HFF-Myc (cell line): Measurements from ENCODE around the gene NIPBL.
A peak's percentile ranks its signal among the peaks of the same experiment; 100 is the strongest.

Experiments
- DNase-seq: peaks from one replicate; pipeline ENCODE4 v3.0.0-alpha.2; 2011; ENCODE audit warnings: low read depth; ENCODE audit errors: extremely low read depth
- H3K4me3 ChIP-seq: replicated peaks from 2 replicates; pipeline ENCODE4 v1.5.1; 2011; ENCODE audit warnings: low read depth, mild to moderate bottlenecking, control low read depth, low read length
- CTCF ChIP-seq: IDR thresholded peaks from 2 replicates; pipeline ENCODE4 v1.5.1; 2012; ENCODE audit warnings: mild to moderate bottlenecking, low read depth, low read length, control low read depth; ENCODE audit errors: missing control alignments

Gene NIPBL

DNA sequence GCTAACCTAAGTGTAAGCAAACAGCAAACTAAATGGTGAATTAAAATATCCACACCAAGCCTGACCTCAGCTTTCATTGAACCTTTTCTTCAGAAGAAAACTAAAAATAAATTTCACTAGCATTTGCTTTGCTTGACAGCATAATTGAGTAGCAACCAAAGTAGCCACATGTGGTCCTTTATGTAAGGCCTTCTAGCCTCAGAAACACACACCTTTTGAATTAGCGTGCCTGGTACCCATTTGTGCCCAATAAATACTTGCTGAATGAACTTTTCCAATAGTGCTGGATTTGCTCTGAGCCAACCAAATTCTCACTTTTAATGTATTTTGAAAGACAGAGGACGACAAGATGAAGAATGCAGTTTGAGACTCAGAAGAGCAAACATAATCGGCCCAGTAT, 2.1 kb upstream of the NIPBL start:
- peak overlapping the region; percentile 92 for H3K4me3 ChIP-seq
- no peak for TF ChIP-seq CTCF
- no peak for DNase-seq

DNA sequence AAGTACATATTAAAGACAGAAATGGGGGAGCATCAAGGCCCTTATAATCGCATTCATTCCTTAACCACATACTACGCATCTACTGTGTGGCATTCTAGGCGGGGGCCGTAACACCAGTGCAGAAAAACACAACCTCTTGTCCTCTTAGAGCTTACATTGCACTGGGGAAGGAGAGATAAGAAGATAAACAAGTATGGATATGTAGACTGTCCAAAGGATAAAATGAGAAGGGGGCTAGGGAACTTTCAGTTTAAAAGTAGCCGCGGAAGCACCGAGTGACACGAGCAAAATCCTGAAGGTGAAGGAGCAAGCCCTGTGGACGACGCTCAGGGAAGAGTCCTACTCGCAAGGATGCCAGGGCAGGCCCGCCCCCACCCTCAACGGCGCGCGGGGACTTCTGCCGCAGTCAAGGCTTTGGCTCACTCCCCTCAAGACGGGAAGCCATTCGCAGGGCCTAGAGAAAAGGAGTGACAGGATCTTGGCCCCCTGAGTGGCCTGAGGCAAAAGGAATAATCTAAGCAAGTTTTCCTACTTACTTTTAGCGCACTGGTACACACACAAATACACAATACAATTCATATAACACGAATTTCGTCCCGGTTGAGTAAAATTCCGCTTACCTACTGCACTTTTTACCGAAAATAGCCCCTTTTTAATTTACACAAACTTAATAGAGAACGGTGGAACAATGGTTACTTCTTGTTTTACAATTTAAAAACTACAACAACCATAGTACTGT, 1.3 kb upstream of the NIPBL start:
- H3K4me3 ChIP-seq = peak overlapping the region; percentile 92
- no peak for DNase-seq
- TF ChIP-seq CTCF = no peak

GRCh38 chr5:36875790-36876298, 725 bp upstream of the NIPBL start:
- H3K4me3 ChIP-seq = peak overlapping the region; percentile 92
- no peak for DNase-seq
- peak; percentile 46 for TF ChIP-seq CTCF

DNA sequence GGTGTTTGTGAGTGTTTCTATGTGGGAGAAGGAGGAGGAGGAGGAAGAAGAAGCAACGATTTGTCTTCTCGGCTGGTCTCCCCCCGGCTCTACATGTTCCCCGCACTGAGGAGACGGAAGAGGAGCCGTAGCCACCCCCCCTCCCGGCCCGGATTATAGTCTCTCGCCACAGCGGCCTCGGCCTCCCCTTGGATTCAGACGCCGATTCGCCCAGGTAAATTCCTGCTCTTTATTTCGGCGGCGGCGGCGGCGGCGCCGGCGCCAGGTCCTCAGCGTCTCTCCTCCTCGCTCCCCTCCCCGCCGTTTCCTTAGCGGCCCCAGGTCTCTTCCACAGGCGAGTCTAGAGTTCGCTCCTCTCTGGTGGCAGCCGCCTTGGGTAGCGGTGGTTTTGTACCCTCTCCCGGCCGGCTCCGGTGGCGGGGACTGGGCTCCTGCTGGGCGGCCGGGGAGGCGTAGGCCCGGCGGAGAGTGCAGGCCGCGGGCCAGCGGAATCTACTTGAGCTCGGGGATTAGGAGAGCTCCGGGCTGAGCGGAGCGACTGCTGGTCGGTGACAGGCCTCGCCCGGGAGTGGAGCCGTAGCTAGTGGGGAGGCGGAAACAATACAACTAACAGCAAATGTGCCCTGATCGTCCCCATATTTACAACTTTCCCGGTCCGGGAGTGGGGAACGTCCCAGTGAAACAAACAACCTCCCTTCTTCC, 547 bp downstream of the NIPBL start:
- peak overlapping the region; percentile 92 for H3K4me3 ChIP-seq
- no peak for TF ChIP-seq CTCF
- no peak for DNase-seq

DNA sequence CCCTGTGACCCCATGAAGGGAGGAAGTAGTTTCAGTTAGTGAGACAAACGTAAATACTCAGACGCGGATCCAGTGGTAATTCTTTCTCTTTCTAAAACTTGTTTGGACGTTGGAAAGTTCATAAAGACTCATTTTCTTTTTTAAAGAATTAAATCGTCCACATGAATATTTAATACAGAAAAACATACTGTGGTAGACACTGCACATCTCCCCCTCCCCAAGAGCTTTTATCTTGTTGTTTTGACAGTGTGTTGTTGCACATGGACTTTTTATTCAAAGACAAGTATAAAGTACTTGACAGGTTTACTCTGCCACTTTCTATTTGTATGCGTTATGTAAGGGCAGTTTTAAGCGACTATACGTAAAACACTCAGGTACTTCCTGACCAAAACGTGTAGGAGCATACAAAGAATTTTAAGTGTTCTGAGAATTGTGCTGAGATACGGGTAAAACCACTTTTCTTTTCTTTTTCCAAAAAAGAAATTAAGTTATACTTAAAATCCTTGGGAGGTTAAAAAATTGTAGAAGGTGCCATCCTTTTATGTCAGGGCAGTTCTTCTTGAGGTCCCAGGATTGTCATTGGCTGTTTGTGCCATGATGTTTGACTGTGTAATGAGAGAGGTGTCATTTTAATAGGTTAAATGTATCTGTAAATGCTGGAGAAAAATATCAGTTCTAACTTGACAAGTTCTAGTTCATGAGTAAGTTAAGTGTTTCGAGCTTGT, 1.3 kb downstream of the NIPBL start:
- TF ChIP-seq CTCF = no peak
- DNase-seq = no peak
- H3K4me3 ChIP-seq = peak overlapping the region; percentile 92

DNA sequence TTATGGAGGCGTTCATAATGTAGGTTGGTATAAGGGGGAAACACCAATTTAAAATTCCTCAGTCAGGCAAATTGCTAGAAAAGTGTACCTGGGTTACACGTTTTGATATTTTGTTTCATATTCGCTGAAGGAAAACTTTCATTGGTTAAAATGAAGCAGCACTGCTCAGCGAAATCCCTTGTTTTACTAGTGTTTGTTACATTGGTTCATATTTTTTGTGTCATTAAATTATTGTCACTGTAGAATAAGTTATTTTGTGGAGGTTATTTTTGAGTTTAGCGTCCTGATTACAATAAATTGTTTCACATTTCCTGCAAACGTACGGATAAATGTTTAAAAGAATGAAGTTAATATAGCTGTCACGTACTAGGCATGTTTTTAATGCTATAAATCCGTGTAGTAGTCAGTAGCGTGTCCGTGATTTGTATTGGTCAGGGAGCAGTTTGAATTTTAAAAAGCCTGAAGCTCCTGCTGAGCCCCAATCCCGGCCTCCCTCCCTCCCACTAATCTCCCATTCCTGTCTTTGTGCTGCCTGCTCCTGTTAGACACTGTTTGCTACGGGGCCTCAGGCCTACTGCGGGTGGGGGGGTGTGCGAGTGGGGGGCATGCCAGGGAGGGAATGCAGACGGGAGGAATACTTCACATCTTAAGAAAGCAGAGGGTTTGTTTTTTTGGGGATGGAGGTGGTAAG, 2.0 kb downstream of the NIPBL start:
- peak overlapping the region; percentile 92 for H3K4me3 ChIP-seq
- no peak for DNase-seq
- no peak for TF ChIP-seq CTCF
